ENCODE results near the gene RAVER1. TPM values are rescaled to one million over a fixed set of nuclear protein-coding genes. Genes with fewer than 3 reads are reported as not detected.

RAVER1 gene
- total and polyA plus RNA-seq, 9 of the 15 experiments (the other 6 are each of a cell fraction or from before 2014, with no cell fraction given), result 0.06 to 113 (median 7.0) TPM

GRCh38 chr19:10315335-10316214 lies 17.8 kb downstream of the RAVER1 start, which contains the start of gene FDX2 (continued):
- TF ChIP-seq ZMIZ1 (IDR thresholded peaks at IDR 0.05; ENCODE audit: low read depth in 2 of 2, low read length in 2 of 2) (peak in 1 of 2 experiments; percentile 43; a peak in 1 of 4 replicates), CBX3 (IDR thresholded peaks at IDR 0.05; ENCODE audit: borderline replicate concordance in 1 of 2, low read length in 2 of 2) (no peak), CHAMP1 (IDR thresholded peaks at IDR 0.05) (no peak), C11orf30 (IDR thresholded peaks at IDR 0.05; ENCODE audit: low read depth) (peak; percentile 93), STAT5A (IDR thresholded peaks at IDR 0.05; ENCODE audit: borderline replicate concordance, low read length) (no peak; the same call in 1 of the 2 replicates), ETS1 (conservative IDR thresholded peaks at IDR 0.05; ENCODE audit: control insufficient read depth, low read depth, low read length) (peak; percentile 87), NR1H2 (CRISPR knock-in tag; IDR thresholded peaks at IDR 0.05) (0 out of 2 replicates have a peak, but pooled peaks have one; percentile 42), CEBPG (CRISPR knock-in tag; IDR thresholded peaks at IDR 0.05) (no peak), CEBPG (tag; conservative IDR thresholded peaks at IDR 0.05 in 1 of 2, IDR thresholded peaks at IDR 0.05 in 1 of 2) (no peak), PBX2 (CRISPR knock-in tag; IDR thresholded peaks at IDR 0.05; ENCODE audit: low read depth) (no peak), PBX2 (tag; conservative IDR thresholded peaks at IDR 0.05; ENCODE audit: low read depth) (no peak), CREB3 (tag; conservative IDR thresholded peaks at IDR 0.05; ENCODE audit: low read depth) (no peak), ETV6 (IDR thresholded peaks at IDR 0.05; ENCODE audit: borderline replicate concordance in 1 of 2, low read depth in 2 of 2, low read length in 1 of 2) (no peak), ETV6 (CRISPR knock-in tag; IDR thresholded peaks at IDR 0.05; ENCODE audit: borderline replicate concordance) (no peak)

Data from K562 (cell line).